Stimulated activated CD4-positive, alpha-beta T cell treated with anti-CD3 and anti-CD28 coated beads, Interleukin-12 subunit alpha, Interleukin-12 subunit beta, amount 100 ng/mL, for 4 hours (primary cell): ENCODE measurements around the gene PAPLN.

Experiments used
- DNase-seq: peaks from one replicate; pipeline ENCODE4 v3.0.0-alpha.2; 2020

The PAPLN gene

GRCh38 chr14:73231981-73232851, 5.1 kb upstream of the PAPLN start:
- DNase-seq = no peak

GRCh38 chr14:73232984-73233383, 4.3 kb upstream of the PAPLN start:
- DNase-seq = no peak

DNA sequence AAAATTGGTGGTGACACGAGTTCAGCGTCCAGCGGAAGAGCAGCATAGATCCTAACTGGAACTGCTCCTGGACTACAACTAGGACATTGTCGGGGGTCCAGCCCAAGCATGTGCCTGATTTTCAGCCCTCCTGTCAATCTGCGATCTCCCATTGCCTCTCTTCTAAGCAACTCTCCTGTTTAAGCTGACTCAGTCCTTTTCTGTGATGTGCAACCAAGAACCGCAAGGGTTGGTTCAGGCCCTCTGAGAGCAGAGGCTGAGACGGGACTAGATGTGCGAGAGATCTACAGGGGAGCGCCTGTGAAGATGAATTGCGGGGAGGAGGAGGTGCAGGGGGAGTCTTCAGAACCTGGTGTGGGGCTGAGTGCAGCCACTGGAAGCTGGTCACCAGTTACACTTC, 3.7 kb upstream of the PAPLN start:
- DNase-seq = no peak

DNA sequence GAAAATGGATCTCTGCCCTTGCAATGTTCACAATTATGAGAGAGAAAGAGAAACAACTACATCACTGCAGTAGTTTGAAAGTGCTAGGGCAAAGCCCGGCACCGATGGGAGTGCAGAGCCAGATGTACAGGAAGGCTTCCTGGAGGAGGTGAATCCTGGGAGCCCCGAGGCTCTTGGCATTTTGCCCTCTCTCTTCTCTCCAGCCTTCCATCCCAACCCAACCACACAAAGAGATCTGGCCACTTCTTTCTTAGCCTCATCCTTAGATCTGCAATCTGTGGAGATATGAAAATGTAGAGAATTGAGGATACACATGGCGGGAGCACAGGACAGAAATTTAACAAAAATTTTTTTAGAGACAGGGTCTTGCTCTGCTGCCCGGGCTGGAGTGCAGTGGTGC, 3.3 kb upstream of the PAPLN start:
- DNase-seq = no peak

DNA sequence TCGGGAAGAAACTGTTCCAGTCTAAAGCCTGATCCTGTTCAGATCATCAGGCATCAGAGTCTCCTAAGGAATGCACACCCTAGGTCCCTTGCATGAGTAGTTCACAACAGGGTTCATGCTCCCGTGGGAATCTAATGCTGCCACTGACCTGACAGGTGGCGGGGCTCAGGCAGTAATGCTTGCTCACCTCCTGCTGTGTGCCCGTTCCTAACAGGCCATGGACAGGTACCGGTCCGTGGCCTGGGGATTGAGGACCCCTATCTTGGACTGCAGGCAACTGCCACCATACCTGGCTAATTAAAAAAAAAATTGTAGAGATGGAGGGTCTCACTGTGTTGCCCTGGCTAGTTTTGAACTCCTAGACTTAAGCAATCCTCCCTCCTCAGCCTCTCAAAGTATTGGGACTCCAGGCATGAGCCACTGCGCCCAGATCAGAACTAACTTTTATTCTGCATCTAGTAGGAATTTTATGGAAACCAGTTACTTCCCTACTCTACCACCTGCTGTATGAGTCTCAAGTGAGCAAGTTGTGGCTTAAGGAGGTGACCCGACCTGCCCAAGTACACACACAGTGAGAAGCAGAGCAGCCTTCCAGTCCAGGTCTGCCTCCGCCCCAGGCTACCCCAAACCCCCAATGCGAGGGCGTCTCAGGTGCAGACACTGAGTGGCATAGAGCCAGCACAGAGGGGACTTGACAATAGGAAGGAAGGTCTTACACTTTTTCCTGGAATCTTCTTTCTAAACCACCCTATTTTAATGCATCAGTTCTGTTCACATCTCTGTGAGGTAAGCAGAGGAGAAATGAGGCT, 2.5 kb upstream of the PAPLN start:
- DNase-seq = no peak

GRCh38 chr14:73235531-73236155, 1.7 kb upstream of the PAPLN start:
- no peak for DNase-seq

DNA sequence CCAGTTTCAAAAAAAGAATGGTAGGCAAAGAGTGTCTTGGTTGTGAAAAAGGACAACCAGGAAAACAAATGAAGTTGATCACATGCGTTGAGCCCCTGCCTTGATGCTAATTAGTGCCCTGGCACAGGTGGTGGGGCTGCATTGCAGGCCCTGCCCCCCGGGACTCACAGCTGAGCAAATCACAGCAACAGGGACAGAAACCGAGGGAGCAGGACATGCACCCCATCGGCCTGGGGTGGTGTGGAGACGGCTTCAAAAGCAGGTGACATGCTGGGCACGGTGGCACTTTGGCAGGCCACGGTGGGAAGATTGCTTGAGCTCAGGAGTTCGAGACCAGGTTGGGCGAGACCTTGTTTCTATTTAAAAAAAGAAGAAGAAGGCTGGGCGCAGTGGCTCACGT, 1.1 kb upstream of the PAPLN start:
- no peak for DNase-seq

GRCh38 chr14:73236752-73237218, 521 bp upstream of the PAPLN start:
- DNase-seq = no peak

- DNase-seq = no peak
These were observed 599 bp downstream of the PAPLN start for GRCh38 chr14:73237786-73238423.

- no peak for DNase-seq
These were observed 1.1 kb downstream of the PAPLN start for GRCh38 chr14:73238424-73238852.

DNA sequence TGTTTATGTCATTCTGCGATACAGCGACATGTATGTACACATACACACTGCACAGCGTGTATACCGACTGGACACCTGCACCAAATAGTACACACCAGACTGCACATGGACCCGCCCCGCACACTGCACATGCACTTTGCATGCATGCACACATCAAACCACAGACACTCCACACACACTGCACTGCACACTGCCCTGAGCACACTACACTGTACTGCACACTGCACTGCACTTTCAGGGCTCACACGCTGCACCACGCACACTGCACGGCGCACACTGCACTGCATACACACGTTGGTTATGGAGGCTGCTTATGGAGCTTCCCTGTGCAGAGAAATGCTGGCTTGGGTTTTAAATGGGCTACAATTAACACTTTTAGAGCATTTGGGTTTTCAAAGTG, 1.6 kb downstream of the PAPLN start:
- no peak for DNase-seq

DNA sequence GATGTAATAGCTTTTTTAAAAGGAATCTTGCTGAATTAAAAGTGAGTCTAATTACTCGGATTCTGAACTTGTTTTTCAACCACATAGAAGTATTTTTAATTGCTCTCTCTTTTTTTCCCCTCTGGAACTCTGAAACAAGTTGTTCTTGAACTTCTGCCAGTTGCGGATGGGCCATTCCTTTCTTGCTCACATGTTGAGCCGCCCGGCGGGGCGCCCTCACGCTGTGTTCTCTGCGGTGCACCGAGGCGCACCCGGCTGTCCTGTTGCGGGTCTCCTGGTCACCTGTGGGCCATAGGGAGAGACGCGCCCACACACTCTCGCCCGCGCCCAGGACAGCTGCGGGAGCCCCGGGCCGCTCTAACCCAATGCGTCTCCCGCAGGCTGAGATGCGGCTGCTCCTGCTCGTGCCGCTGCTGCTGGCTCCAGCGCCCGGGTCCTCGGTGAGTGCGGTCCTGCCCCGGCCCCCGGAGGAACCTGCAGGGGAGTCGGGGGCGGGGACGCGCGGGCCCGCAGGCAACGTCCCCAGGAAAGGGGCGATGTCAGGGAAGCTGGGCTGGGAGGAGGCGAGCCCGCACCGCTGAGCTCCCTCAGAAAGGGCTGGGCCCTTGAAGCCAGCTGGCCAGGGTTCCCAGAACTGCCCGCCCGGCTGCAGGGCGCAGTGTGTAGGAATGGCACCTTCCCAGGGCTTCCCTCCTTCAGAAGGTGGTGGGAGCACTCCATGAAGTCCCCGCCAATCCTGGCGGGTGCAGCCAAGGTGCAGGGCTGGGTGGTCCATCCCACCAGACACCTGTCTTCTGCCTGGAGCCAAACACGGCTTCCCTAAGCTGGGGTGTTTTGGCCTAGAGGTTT, 2.3 kb downstream of the PAPLN start:
- no peak for DNase-seq

- DNase-seq = no peak
These were observed 3.6 kb downstream of the PAPLN start for GRCh38 chr14:73240816-73241480.

DNA sequence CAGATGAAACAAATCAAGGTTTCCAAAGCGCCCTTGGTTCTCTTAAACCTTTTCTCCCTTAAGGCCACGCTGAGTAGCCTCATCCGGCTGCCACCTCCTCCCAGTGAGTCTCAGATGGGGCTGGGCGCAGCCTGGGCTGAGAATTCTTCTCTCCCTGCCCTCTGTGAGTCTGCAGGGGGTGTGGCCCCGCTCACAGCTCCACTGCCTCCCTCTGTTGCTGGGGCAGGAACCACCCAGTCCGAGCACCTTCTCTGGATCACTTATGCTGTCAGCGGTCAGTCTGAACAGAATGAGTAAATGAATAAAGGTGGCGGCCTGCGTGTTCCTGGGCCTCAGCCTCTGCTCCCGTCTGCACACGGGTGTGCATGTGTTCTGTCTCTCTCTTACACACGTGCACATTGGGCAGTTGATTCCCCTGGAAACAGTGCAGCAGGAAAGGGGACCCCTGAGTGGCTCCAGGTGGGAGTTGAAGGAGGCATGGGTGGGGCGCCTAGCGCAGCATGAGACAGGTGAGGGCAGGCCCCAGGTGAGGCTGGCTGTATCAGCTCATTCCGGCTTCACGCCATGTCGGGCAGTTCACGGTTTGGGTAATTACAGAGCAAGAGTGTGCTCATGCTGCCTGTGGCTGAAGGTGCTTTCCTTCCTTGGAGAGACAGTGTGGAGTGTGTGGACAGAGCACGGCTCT, 4.3 kb downstream of the PAPLN start:
- DNase-seq = no peak

DNA sequence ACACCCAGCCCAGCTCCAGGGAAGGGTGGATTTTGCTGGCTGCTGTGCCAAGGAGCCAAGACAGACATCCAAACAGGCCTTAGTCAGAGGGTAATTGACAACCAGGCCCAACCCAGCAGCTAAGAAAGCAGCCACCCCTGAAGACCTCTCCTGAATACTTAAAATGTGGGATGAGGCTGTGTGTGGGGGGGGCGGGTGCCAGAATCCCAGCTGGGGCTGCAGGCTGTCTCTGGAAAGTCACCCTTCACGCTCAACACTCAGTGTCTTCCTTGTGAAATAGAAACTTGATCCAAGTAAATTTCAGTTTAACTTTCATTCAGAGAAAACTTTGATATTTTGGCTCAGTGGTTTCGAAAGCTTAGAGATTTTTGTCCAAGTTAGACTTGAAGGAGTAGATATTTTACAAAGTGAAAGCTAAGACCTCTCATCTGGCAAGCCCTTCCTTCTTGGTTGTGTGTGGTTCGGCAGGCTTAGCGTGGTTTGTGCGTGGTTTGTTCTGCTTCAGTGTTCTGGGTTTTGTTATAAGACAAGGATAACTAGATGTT, 5.1 kb downstream of the PAPLN start:
- no peak for DNase-seq

- no peak for DNase-seq
These were observed 6.0 kb downstream of the PAPLN start for GRCh38 chr14:73243341-73243740.

DNA sequence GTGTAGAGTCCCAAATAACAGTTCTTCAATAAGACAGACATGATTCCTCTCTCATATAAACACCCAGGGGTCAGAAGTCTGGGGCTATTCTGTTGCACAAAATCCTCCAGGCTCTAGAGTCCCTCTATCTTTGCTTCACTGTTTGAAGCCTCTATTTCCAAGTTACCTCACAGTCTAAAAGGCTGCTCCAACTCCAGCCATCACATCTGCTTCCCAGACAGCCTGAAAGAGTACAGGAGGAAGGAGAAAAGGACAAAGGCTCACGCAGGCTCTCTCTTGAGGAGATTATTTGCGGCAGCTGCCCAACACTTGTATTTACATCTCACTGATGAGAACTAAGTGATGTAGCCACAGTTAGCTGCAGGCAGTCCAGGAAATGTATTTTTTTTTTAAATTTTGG, 6.4 kb downstream of the PAPLN start:
- no peak for DNase-seq

- no peak for DNase-seq
These were observed 7.4 kb downstream of the PAPLN start for GRCh38 chr14:73244541-73245290.

- peak; percentile 48 for DNase-seq
These were observed 8.4 kb downstream of the PAPLN start for GRCh38 chr14:73245480-73246325.
